Measurements from ENCODE around the gene MACROD2. TPM values are rescaled to one million over a fixed set of nuclear protein-coding genes. Genes with fewer than 3 reads are reported as not detected.

The MACROD2 gene
- polyA plus RNA-seq, 1 donor (not counting 4 experiments of a cell fraction or from before 2014, with no cell fraction given), result 0.71 TPM

- dilution Hi-C loops (cut with MboI; ENCODE audit: extremely low pct_ligation_motif_present, low sequenced_read_pairs), result no loop called here
- no peaks in the 10 kb centered on the region for H3K36me3 ChIP-seq (ENCODE audit: control insufficient read depth in 2 of 2, extremely low read depth in 1 of 2, insufficient read depth in 2 of 2, low read length in 2 of 2)
- H3K4me2 ChIP-seq (ENCODE audit: control insufficient read depth, extremely low read depth, insufficient read depth, low read depth, low read length), result peak overlapping the region; percentile 52
- no peaks in the 10 kb centered on the region for H3K9me1 ChIP-seq (ENCODE audit: control insufficient read depth, extremely low read depth, insufficient read depth, low read length)
- no peaks in the 10 kb centered on the region for H4K20me1 ChIP-seq (ENCODE audit: control insufficient read depth, extremely low read depth, insufficient read depth, low read length)
- DNase-seq (ENCODE audit: low read depth, low spot score) (peak; percentile 40), FAIRE-seq (peak; percentile 90)
- no peak for TF ChIP-seq CTCF (optimal IDR thresholded peaks at IDR 0.05 in 1 of 3, IDR thresholded peaks at IDR 0.05 in 1 of 3, conservative IDR thresholded peaks at IDR 0.05 in 1 of 3; ENCODE audit: extremely low read depth in 1 of 3, insufficient read depth in 2 of 3, low read length in 3 of 3)
- TF ChIP-seq EZH2 (IDR thresholded peaks at IDR 0.05; ENCODE audit: low read length), result no peak
- peaks cover 16% of the 10 kb centered on the region for H3K4me1 ChIP-seq (ENCODE audit: control insufficient read depth, extremely low read depth, insufficient read depth, low read length)
- no peak overlapping the region for H3K4me3 ChIP-seq (ENCODE audit: control insufficient read depth in 2 of 3, extremely low read depth in 1 of 3, insufficient read depth in 2 of 3, low read depth in 1 of 3, low read length in 3 of 3)
- peak overlapping the region; percentile 31 for H2AFZ ChIP-seq (ENCODE audit: control insufficient read depth, low read length)
- no peaks in the 10 kb centered on the region for H3K27me3 ChIP-seq (ENCODE audit: control insufficient read depth, extremely low read depth, insufficient read depth, low read length)
- H3K27ac ChIP-seq (ENCODE audit: control insufficient read depth, insufficient read depth, low read length), result no peak overlapping the region
- H3K79me2 ChIP-seq (ENCODE audit: control insufficient read depth, insufficient read depth, low read length), result no peaks in the 10 kb centered on the region
- H3K9me3 ChIP-seq (ENCODE audit: control insufficient read depth, low read depth, low read length), result no peaks in the 10 kb centered on the region
- H3K9ac ChIP-seq (ENCODE audit: control insufficient read depth, extremely low read depth, insufficient read depth, low read length), result no peak overlapping the region
Observed at GRCh38 chr20:14634665-14635064, 639.3 kb downstream of the MACROD2 start.

GRCh38 chr20:14637441-14637840, 642.1 kb downstream of the MACROD2 start:
- Histone ChIP-seq H3K9me3 (ENCODE audit: control insufficient read depth, low read depth, low read length) (no peaks in the 10 kb centered on the region), H3K4me1 (ENCODE audit: control insufficient read depth, extremely low read depth, insufficient read depth, low read length) (peaks cover 16% of the 10 kb centered on the region), H3K4me2 (ENCODE audit: control insufficient read depth, extremely low read depth, insufficient read depth, low read depth, low read length) (no peak overlapping the region), H4K20me1 (ENCODE audit: control insufficient read depth, extremely low read depth, insufficient read depth, low read length) (no peaks in the 10 kb centered on the region), H3K79me2 (ENCODE audit: control insufficient read depth, insufficient read depth, low read length) (no peaks in the 10 kb centered on the region), H3K27ac (ENCODE audit: control insufficient read depth, insufficient read depth, low read length) (no peak overlapping the region), H3K4me3 (ENCODE audit: control insufficient read depth in 2 of 3, extremely low read depth in 1 of 3, insufficient read depth in 2 of 3, low read depth in 1 of 3, low read length in 3 of 3) (no peak overlapping the region), H2AFZ (ENCODE audit: control insufficient read depth, low read length) (no peak overlapping the region), H3K9ac (ENCODE audit: control insufficient read depth, extremely low read depth, insufficient read depth, low read length) (no peak overlapping the region), H3K27me3 (ENCODE audit: control insufficient read depth, extremely low read depth, insufficient read depth, low read length) (no peaks in the 10 kb centered on the region), H3K36me3 (ENCODE audit: control insufficient read depth in 2 of 2, extremely low read depth in 1 of 2, insufficient read depth in 2 of 2, low read length in 2 of 2) (no peaks in the 10 kb centered on the region), H3K9me1 (ENCODE audit: control insufficient read depth, extremely low read depth, insufficient read depth, low read length) (no peaks in the 10 kb centered on the region)
- FAIRE-seq, result no peak
- no peak for TF ChIP-seq EZH2 (IDR thresholded peaks at IDR 0.05; ENCODE audit: low read length)
- no peak for DNase-seq (ENCODE audit: low read depth, low spot score)
- dilution Hi-C loops (cut with MboI; ENCODE audit: extremely low pct_ligation_motif_present, low sequenced_read_pairs), result no loop called here

DNA sequence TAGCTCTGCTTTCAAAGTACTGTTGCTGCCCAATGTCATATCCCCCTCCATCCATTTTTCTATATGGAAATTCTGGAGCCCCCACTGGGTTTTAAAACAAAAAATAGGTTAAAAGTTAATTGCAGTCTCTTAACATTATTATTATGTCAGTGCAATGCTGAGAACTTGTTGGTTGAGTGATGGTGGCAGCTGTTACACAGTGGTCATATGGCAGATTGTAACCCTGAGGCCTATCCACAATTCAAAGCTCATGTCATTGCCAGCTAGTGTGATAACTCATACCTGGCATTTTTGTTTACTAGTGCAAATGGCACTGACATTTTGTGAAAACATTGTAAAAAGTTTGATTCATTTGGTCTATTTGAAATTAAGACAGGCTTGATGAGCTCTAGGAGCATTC, 647.8 kb downstream of the MACROD2 start:
- no peak overlapping the region for H3K4me3 ChIP-seq (ENCODE audit: control insufficient read depth in 2 of 3, extremely low read depth in 1 of 3, insufficient read depth in 2 of 3, low read depth in 1 of 3, low read length in 3 of 3)
- H4K20me1 ChIP-seq (ENCODE audit: control insufficient read depth, extremely low read depth, insufficient read depth, low read length), result no peaks in the 10 kb centered on the region
- no peaks in the 10 kb centered on the region for H3K9me3 ChIP-seq (ENCODE audit: control insufficient read depth, low read depth, low read length)
- H3K4me2 ChIP-seq (ENCODE audit: control insufficient read depth, extremely low read depth, insufficient read depth, low read depth, low read length), result no peak overlapping the region
- no peak for DNase-seq (ENCODE audit: low read depth, low spot score)
- H2AFZ ChIP-seq (ENCODE audit: control insufficient read depth, low read length), result no peak overlapping the region
- no peaks in the 10 kb centered on the region for H3K4me1 ChIP-seq (ENCODE audit: control insufficient read depth, extremely low read depth, insufficient read depth, low read length)
- no peaks in the 10 kb centered on the region for H3K9me1 ChIP-seq (ENCODE audit: control insufficient read depth, extremely low read depth, insufficient read depth, low read length)
- no peaks in the 10 kb centered on the region for H3K79me2 ChIP-seq (ENCODE audit: control insufficient read depth, insufficient read depth, low read length)
- H3K27me3 ChIP-seq (ENCODE audit: control insufficient read depth, extremely low read depth, insufficient read depth, low read length), result no peaks in the 10 kb centered on the region
- no peaks in the 10 kb centered on the region for H3K36me3 ChIP-seq (ENCODE audit: control insufficient read depth in 2 of 2, extremely low read depth in 1 of 2, insufficient read depth in 2 of 2, low read length in 2 of 2)
- dilution Hi-C loops (cut with MboI; ENCODE audit: extremely low pct_ligation_motif_present, low sequenced_read_pairs), result no loop called here
- TF ChIP-seq CTCF (optimal IDR thresholded peaks at IDR 0.05 in 1 of 3, IDR thresholded peaks at IDR 0.05 in 1 of 3, conservative IDR thresholded peaks at IDR 0.05 in 1 of 3; ENCODE audit: extremely low read depth in 1 of 3, insufficient read depth in 2 of 3, low read length in 3 of 3) (no peak), EZH2 (IDR thresholded peaks at IDR 0.05; ENCODE audit: low read length) (no peak)
- FAIRE-seq, result no peak
- H3K27ac ChIP-seq (ENCODE audit: control insufficient read depth, insufficient read depth, low read length), result no peak overlapping the region
- H3K9ac ChIP-seq (ENCODE audit: control insufficient read depth, extremely low read depth, insufficient read depth, low read length), result no peak overlapping the region
